Activated T-cell treated with anti-CD3 and anti-CD28 coated beads for 1 hour (primary cell): Measurements from ENCODE around the gene CYBC1.

Source experiments
- DNase-seq: peaks from one replicate; pipeline ENCODE4 v3.0.0-alpha.2; 2020; ENCODE audit warnings: low read depth

CYBC1 gene

DNA sequence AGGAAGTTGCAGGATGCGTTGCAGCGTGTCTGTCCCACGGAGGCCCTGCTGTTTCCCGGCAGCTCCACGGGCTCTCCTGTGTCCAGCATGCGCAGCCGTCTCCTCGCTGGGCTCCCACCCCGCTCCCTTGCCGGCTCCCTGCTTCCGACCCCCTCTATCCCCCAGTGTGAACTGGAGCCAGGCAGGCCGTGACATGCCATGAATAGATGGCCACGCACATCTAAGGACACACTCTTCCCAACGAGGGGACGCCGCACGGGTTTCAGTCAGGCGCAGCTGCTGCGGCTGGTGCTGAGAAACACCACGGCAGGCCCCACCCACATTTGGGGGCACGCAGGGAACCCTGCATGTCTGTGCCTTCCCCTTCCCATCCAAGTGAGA, 41.6 kb downstream of the CYBC1 start:
- DNase-seq: no peak

DNA sequence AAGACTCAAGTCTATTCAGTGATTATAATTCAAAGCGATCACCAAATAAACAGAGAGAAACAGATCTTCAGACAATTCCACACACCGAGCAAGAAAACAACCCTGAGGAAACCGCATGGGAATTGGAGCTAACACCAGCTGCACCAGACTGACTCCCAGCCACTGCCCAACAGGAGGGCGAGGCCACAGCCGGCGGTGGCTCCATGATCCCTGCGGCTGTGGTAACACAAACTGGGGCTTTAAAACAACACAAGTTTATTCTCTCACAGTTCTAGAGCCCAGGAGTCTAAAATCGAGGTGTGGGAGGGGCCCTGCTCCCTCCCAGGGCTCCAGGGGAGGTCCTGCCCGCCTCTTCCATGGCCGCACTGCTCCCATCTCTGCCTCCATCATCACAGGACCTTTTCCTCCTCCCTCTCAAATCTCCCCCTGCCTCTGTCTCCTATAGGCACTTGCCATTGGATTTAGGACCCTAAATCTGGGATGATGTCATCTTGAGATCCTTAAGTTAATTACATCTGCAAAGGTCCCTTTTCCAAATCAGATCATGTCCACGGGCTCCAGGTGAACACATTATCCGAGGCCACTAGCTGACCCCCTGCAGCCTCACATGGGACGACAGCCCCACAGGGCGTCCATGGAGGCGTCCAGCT, 42.1 kb downstream of the CYBC1 start:
- no peak for DNase-seq

DNA sequence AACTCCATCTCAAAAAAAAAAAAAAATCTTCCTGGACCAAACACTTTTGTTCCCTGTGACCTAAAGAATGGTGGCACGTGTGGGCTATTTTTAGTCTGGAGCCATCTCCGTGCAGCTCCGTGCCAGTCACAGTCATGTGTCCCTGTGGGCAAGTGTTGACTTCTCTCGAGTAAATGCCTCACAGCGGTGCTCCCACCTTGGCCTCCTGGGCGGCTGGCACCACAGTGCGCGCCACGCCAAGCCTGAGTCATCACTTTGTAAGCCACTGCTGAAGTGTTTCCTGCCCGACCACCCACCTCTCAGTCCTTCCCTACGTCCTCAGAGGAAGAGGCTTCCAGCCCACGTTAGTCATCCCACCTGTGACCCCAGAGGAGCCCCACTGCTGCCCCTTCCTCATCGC, 43.3 kb downstream of the CYBC1 start:
- DNase-seq: no peak

DNA sequence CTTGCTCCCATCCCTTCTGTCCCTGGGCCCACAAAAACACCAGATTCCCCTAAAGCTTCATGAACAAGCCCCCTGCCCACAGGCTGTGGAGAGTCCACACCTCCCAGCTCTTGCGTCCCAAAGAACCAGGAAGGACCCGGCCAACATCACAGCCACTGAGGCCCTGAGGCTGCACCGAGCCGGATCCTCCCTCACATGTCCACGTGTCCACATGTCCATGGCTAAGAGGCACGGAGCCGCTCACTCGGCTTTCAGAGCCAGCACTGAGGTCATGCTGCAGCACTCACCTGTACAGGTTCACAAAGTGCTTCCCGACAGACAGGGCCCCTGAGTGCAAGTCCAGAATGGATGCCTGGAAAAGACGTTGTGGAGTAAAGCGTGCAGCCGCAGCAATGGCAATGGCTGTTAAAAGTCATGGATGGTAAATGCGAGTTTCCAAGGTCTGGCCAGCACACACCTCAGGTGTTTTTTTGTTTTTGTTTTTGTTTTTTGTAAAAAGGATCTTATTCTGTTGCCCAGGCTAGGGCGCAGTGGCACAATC, 44.4 kb downstream of the CYBC1 start:
- DNase-seq: no peak

DNA sequence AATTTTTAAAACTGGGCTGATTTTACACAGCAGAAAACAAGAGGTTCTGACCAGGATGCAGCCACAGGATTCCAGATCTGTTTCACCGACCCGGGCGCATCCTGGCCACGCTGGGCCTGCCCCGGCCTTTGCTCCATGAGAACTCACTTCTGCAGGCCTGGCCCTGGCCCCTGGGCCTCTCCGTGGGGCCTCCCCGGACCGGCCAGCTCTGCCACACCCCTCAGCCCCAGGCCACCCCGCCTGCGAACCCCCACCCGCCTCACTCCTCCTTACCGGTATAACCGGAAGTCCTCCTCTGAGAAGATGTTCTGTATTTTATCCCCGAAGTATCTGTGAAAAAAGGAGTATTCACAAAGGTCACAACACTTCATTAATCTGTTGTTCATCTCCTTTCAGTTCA, 45.5 kb downstream of the CYBC1 start:
- no peak for DNase-seq

DNA sequence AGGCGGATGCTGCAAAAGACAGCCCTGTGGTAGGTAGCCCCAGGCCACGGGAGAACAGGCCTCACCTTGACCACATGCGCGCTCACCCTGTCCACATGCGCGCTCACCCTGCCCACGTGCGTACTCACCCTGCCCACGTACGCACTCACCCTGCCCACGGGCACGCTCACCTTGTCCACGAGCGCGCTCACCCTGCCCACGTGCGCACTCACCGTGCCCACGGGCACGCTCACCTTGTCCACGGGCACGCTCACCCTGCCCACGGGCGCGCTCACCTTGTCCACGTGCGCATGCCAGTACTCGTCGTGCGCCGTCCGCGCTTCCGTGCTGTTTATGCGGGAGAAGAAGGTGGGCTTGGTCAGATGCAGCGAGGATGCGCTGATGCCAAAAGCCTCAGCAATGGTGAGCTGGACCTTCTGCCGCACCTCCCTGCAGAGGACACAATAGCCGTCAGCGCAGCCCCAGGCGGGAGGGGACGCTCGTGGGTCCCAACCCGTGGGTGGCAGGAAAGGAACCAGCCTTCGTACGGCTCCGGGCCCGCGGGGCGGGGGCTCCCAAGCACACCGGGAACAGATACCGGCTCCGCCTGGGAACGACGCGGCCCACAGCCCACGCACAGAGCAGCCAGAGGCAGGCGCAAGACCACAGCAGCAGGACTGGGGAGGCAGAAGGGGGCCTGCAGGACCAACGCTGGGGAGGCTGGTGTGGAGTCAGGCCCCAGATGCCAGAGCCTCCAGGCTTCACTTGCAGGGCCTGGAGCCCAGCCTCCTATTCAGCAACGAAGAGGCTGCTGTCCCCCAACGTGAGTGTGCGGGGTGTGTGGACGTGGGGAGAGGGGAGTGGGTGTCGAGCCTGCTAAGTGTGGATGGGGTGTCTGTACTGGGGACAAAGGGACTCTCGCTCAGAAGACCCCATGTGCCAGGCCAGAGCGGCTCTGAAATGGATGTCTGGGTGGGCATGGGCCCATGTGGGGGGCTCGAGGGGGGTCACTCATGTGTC, 46.6 kb downstream of the CYBC1 start:
- DNase-seq: no peak

DNA sequence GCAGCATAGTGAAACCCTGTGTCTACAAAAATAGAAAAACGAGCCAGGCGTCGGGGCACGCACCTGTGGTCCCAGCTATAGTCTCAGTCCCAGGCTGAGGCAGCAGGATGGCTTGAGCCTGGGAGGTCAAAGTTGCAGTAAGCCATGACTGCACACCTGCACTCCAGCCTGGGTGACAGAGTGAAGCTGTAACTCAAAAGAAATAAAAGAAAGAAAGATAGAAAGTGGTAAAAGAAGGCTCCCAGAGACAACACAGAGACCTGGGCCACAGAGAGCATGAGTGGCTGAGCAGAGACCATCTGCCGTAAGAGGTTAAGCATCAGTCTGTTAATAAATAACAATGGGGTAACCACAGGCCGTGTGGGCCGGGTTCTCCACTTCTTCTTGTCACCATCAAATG, 47.7 kb downstream of the CYBC1 start:
- DNase-seq: no peak

DNA sequence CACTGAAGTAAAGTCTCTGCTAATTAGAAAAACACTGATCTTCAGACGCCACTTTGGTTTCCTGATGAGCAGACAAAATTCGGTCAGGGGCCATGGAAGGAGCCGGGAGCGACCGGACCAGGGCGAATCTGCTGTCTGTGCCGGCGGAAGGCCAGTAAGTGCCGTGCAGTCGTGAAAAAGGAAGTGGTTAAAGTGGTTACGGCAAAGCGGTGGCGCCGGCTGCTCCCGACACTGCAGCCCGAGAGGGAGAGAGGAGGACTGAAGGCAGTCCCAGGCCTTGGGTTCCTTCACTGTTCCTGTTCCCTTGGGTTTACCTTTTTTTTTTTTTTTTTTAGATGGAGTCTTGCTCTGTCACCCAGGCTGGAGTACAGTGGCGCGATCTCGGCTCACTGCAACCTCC, 49.7 kb downstream of the CYBC1 start:
- peak; percentile 30 for DNase-seq

DNA sequence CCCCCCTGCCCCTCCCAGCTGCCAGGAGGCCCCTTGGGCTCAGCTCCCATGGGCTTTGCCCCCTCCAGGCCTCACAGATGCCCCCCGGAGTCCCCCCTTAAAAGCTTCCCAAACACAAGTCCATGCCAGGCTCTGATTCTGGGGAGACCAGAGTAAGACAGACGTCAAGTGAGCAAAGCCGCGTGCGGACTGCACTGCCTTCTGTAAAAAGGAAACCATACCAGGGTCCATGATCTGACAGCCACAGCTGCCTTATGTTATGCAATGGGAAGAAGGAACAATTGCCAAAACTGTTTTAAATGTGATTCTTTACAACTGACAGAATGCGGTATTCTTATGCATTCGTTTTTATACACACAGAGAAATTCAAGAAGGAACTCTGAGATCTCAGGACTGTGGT, 50.3 kb downstream of the CYBC1 start:
- no peak for DNase-seq

DNA sequence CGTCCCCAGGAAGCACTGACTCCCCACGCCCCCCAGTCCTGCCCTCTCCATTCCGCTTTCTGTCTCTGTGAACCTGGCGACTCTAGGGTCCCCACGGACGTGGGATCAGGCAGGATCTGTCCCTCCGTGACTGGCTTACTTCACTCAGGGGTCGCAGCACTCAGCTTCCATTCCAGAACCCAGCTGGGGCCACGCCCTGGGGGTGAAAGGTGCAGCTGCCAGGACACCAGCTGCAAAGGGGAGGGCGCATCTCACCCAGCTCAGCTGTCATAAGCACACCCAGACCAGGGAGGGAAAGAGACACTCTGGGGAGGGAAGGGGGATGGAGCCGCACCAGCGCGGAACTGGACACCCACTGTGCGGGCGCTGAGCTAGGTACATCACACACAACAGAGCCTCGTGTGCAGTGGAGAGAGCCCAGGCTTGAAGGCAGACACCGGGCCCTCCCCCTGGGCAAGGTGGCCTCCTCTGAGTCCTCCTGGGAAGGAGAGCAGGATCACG, 50.9 kb downstream of the CYBC1 start:
- DNase-seq: no peak

DNA sequence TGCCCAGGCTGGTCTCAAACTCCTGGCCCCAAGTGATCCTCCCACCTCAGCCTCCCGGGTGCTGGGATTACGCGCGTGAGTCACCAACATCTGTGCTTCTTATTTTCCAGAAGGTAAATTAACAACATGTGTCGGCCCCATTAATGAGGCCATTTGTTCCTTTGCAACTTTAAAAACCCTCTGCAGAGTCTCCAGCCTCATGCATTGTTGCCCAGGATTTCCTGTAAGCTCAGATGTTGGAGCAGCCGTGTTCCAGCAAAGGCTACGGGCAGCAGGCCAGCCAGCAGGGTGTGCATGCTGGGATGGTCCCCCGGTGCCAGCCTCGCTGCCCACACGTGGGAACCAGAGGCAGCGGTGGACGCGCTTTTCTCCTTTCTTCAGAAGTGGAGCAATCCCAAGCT, 51.5 kb downstream of the CYBC1 start:
- no peak for DNase-seq

DNA sequence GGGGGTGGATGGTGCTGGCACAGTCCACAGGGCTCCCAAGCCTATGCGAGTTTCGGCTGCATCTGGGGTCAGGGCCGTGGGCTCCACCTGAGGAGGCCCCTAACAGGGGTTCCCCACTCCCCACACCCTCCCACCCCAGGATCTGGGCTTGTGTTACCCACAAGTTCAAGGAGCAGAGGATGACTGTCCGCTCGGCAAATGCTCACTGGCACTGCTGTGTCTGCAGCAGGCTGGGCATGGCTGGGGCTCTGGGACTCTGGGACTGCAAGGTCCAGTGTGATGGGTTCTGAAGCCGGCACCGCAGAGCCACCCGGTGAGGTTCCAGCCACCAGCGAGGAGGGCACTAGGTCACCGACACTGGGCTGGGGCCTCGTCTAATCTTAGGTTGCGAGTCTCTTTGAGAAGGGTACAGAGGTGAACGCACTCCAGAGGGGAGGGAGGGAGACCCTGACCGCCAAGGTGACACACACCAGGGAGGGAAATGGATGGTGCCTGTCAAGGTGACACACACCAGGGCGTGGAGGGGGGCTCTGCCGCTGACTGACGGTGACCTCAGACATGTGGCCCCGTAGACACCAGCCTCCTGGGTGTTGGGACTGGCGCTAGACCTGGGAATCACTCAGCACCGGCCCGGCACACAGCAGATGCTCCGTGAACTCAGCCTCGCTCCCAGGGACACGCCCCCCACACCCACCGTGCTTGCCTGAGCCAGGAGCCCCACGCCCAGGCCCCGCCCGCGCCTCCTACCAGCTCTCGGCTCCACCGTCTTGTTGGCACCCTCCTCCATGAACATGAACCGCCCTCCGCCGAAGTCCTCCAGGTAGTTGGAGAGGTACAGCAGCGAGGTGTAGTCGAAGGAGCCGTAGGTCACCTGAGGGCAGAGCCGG, 52.9 kb downstream of the CYBC1 start:
- no peak for DNase-seq

DNA sequence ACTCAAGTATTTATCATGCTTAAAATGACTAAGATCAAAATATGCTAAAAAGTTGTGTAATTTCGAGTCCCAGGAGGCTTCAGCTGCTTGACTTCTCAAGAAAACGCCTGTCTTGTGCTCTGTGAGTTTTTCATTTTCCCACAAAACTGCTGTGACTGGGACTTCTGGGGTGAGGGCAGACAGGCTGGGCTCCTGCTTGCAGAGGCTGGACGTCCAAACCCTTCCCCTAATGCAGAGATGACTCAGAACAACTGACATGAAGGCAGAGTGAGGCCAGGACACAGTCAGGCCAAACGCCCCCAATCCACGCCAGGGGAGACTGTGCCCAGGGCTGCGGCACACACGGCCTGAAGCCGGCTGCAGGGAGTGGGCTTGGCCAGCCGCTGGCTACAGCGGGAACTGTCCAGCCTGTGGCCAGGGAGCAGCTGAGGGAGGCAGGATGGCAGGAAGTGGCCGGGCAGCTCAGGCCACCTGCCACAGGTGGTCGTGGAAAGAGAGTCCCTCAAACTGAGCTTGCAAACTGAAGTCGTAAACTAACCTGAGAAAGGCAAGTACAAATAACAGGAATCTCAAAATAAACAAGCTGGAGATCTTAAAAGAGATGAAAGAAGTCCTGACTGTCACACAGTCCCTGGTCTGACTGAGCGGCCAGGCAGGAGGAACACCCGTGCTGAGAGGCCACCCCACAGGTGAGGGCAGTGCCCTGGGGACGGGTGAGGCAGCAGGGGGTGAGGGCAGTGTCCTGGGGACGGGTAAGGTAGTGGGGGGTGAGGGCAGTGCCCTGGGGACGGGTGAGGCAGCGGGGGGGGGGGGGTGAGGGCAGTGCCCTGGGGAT, 53.7 kb downstream of the CYBC1 start:
- no peak for DNase-seq

DNA sequence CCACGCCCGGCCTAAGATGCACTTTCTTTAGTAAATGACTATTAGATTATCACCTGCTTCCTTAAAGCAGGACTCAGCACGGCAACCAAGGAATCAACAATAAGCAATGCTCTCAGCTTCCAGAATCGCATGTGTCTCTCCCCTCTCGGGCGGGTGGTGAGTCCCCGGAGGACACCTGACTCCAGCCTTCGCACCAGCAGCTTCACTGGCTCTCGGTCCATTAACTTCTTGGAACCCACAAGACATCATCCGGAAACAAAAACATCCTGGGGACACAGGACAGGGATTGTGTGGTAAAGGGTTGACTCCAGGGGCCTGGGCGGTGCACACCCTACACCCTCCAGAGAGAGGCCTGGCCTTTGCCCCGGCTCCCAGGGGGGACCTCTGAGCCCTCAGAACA, 56.3 kb downstream of the CYBC1 start:
- DNase-seq: no peak

DNA sequence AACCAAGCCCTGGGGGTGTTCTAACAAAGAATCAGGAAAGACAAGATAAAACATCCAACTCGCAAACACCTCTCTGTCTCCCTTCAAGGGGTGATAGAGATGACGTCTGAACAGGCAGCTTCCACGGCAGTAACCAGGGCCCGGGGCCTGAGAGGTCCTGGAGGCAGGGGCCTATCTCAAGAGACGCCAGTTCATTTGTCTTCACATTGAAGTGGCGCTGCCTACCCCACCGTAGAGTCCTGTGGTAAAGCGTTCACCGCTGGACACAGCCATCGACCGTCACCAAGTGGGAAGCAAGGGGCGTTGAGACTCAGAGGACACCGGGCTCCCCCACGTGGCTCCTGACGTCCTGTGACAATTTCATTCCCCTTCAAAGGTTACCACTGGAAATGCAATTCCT, 57.6 kb downstream of the CYBC1 start:
- DNase-seq: no peak
